GM21529 (cell line): ENCODE measurements around the gene LIN37.
A peak's percentile ranks its signal among the peaks of the same experiment; 100 is the strongest.
"Not testable (repeated sequence)": the region's sequence is repeated elsewhere in the genome, so short reads cannot be mapped to it uniquely, and the experiment has no call there.

Experiments
- ATAC-seq: cut with Tn5 transposase; IDR thresholded peaks from one replicate; pipeline ENCODE4 v1.9.1; 2021; ENCODE audit not compliant: unreplicated experiment

Gene LIN37

DNA sequence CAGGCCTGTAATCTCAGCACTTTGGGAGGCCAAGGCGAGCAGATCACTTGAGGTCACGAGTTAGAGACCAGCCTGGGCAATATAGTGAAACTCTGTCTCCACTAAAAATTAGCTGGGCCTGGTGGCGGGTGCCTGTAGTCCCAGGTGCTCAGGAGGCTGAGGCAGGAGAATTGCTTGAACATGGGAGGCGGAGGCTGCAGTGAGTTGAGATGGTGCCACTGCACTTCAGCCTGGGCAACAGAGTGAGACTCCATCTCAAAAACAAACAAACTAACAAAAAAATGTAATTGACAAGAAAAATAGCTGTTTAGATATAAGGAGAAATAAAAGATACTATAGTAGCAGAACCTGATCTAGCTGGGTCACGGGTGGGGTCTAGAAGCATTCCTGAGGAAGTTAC is 24.0 kb downstream of the LIN37 start:
- not testable (repeated sequence) for ATAC-seq

- ATAC-seq, result no peak
Observed at GRCh38 chr19:35773020-35773806, 24.8 kb downstream of the LIN37 start.

DNA sequence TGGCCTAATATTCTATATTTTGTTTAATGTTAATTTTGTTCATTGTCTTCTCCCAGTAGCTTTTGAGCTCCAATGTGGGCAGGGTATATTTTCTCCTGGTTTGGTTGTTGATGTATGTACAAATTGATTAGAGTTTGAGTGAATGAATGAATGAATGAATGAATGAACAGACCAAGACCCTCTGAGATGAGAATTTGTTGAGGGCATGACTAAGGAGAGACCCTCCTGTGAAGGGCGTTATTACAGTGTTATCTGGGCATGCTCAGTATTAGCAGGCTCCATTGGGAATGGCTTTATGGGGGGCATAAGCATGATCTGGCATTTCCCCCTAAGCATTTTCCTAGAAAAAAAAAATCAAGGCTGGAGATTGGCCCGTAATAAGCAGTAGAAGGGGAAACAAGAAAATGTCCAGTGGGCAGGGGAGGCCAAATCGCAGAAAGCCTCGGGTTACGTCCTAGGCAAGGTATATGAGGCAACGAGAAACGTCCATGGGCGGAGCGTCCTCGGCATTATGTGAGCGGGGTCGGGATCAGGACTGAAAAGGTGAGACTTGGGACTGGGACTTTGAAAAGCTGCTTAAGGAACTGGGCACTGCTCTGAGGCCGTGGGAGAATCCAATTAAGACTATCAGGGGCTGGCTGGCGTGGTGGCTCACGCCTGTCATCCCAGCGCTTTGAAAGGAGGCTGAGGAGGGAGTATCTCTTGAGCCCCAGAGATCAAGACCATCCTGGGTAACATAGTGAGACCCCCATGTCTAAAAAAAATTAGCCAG is 26.1 kb downstream of the LIN37 start:
- ATAC-seq, result no peak

DNA sequence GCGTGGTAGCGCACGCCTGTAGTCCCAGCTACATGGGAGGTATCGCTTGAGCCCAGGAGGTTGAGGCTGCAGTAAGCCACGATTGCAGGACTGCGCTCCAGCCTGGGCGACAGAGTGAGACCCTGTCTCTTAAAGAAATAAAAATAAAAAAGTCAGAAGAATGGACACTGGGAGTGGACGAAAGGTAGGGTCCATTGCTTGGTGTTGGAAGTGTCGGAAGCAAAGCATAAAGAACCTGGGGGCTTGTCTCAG is 26.6 kb downstream of the LIN37 start:
- no peak for ATAC-seq

GRCh38 chr19:35775298-35776101 is 27.1 kb downstream of the LIN37 start, which contains the start of gene ARHGAP33:
TSS of gene ARHGAP33 (plus strand) at chr19:35775564. CDS start at chr19:35775659, 95 bp downstream.
- ATAC-seq, result peak; percentile 90

DNA sequence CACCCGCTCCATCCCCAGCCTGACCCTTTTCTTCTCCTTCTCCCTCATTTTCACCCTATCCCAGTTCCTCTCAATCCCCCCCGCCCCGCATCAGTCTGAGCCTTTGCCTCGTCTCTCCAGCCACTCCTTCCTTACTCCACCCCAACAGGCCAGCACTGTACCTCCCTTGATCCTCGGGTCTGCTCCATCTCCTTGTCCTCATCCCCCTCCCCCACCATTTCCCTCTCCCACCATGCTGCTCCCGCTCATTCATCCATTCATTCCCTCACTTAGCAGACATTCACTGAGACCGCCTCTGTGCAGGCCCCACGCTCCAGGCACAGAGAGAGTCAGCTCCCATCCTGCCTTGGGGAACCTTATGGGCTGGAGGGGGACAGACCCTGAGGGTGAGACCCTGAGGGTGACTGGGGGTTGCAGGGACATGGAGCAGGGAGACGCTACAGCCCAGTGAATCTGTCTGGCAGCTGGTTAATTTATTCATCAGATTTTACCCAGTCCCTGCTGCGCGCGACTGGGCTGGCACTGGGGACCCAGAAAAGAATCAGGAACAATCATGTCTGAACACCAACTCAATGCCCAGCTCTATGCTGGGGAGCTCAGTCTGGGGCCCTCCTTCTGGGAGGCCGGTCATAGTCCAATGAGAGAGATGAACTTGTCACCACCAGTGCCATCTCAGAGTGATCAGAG is 27.9 kb downstream of the LIN37 start:
- no peak for ATAC-seq

GRCh38 chr19:35777086-35777841 is 28.9 kb downstream of the LIN37 start:
- ATAC-seq, result no peak

GRCh38 chr19:35777961-35778360 is 29.6 kb downstream of the LIN37 start:
- no peak for ATAC-seq

GRCh38 chr19:35779033-35779432 is 30.7 kb downstream of the LIN37 start:
- ATAC-seq, result no peak

DNA sequence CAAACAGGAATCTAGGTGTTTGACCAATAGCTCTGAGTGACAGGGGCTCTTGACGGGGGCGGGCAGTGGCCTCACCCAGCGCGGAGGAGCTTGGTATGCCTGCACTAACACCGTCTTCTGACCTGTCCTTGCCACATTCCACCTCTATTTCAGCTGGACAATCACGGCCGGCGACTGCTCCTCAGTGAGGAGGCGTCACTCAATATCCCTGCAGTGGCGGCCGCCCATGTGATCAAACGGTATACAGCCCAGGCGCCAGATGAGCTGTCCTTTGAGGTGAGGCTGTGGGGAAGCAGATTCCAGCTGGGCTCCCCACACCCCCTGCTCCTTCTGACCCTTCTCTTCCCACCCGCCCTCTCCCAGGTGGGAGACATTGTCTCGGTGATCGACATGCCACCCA is 31.7 kb downstream of the LIN37 start:
- no peak for ATAC-seq

GRCh38 chr19:35780717-35781116 is 32.3 kb downstream of the LIN37 start:
- no peak for ATAC-seq

DNA sequence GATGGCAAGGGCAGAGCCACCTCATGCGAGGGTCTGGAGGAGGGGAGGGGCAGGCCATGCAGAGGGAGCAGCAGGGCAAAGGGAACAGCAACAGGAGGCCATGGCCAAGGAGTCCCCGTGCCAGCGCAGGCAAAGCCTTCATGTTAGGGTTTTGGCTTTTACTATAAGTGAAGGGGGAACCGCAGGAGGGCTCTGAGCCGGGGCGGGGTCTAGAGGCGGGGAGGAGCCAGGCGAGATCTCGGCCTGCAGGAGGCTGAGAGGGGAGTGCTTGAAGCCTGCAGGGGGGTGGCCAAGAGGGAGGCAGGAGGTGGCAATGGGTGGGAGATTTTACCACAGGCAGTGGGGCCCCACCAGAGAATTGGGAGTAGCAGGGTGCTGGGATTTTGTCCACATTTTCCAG is 33.3 kb downstream of the LIN37 start:
- no peak for ATAC-seq

DNA sequence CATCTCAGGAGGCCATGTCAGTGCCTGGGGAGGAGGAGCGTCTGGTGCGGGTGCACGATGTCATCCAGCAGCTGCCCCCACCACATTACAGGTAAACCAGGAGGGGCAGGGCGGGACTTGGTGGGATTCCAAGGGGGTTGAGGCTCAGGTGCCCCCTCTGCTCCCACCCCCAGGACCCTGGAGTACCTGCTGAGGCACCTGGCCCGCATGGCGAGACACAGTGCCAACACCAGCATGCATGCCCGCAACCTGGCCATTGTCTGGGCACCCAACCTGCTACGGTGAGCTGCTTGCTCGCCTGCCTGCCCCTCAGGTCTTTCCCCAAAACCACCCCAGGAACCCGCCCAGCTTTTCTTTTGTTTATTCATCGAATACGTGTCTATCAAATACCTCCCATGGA is 34.2 kb downstream of the LIN37 start:
- no peak for ATAC-seq

DNA sequence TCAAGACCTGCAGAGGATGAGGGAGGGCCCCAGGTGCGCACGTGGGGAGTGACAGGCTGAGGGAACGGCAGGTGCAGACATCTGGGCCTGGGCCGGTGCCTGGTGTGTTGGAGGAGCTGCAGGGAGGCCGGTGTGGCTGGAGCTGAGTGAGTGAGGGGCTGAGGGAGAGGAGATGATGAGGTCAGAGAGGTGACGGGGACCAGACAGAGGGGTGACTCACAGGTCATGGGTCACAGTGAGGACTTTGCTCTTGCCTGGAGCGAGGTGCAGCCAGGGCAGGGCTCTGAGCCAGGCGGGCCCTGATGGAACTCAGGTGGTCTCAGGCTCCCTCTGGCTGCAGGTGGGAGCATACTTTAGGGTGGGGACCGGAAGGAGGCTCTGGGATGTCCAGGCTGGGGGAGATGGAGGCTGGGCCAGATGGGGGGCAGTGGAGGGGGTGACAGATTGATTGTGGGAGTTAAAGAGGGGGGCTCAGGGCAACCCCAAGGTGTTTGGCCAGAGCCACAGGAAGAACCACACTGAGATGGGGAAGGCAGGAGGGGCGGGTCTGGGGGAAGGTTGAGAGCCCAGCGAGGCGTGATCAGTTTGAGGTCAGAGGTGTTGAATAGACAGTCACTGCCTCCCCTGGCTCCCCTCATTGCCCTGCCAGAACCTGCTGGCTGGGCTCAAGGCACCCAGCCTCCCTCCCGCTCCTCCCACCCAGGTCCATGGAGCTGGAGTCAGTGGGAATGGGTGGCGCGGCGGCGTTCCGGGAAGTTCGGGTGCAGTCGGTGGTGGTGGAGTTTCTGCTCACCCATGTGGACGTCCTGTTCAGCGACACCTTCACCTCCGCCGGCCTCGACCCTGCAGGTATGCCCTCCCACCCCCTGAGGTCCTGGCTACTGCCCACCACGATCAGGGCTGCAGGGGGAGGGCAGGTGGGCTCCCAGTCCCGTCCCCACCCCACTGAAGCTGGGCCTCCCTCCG is 35.4 kb downstream of the LIN37 start:
- ATAC-seq, result no peak

DNA sequence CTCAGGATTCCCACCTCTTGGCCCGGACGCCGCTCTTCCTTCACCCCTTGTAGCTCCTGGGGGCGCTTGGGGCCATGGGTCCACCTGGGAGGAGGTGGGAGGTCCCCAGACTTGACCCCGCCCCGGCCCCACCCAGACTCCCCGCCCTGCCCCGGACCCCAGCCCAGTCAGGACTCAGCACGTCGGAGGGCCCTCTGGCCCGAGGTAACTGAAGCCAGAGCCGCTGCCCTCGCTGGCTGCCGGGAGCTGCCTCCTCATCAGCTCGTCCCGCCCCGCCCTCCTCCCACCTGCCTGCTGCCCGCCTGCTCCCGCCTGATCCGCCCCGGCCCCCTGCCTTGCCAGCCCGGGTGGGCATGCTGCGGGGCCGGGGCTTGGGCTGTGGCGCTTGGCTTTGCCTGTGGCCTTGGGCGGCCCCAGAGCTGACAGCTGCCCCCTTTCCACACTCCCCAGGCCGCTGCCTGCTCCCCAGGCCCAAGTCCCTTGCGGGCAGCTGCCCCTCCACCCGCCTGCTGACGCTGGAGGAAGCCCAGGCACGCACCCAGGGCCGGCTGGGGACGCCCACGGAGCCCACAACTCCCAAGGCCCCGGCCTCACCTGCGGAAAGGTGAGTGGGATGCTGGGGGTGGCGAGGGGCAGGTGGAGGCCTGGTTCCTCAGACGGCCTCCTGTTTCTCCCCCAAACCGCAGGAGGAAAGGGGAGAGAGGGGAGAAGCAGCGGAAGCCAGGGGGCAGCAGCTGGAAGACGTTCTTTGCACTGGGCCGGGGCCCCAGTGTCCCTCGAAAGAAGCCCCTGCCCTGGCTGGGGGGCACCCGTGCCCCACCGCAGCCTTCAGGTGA is 36.3 kb downstream of the LIN37 start:
- no peak for ATAC-seq

- no peak for ATAC-seq
Observed at GRCh38 chr19:35785339-35785627, 36.9 kb downstream of the LIN37 start.

DNA sequence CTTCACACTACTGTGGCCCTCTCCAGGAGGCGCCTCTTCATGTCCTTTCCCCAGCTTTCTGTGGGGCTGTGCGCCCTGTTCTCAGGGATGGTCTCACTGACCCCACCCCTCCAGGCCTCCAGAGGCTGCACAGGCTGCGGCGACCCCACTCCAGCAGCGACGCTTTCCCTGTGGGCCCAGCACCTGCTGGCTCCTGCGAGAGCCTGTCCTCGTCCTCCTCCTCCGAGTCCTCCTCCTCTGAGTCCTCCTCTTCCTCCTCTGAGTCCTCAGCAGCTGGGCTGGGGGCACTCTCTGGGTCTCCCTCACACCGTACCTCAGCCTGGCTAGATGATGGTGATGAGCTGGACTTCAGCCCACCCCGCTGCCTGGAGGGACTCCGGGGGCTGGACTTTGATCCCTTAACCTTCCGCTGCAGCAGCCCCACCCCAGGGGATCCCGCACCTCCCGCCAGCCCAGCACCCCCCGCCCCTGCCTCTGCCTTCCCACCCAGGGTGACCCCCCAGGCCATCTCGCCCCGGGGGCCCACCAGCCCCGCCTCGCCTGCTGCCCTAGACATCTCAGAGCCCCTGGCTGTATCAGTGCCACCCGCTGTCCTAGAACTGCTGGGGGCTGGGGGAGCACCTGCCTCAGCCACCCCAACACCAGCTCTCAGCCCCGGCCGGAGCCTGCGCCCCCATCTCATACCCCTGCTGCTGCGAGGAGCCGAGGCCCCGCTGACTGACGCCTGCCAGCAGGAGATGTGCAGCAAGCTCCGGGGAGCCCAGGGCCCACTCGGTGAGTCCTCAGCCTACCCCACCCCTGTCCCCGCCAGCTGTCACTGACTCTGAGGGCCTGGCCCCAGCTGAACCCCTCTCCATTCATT is 38.2 kb downstream of the LIN37 start:
- ATAC-seq, result no peak
